Measurements from ENCODE around the gene COX7A1. TPM values are rescaled to one million over a fixed set of nuclear protein-coding genes. Genes with fewer than 3 reads are reported as not detected.
"Not testable (repeated sequence)": the region's sequence is repeated elsewhere in the genome, so short reads cannot be mapped to it uniquely, and the experiment has no call there.

COX7A1 gene
- total RNA-seq, 1 donor from 2014 or later: not detected

GRCh38 chr19:36182612-36183244, 30.5 kb upstream of the COX7A1 start:
- H3K4me3 Mint-ChIP-seq (ENCODE audit: unreplicated experiment): no peak overlapping the region
- H3K36me3 Mint-ChIP-seq (ENCODE audit: low read depth): peaks cover 9% of the 10 kb centered on the region
- H3K27ac Mint-ChIP-seq (ENCODE audit: unreplicated experiment): peak overlapping the region; percentile 89
- peaks cover 13% of the 10 kb centered on the region for H3K4me1 Mint-ChIP-seq (ENCODE audit: low read depth)
- H3K9me3 Mint-ChIP-seq (ENCODE audit: low read depth): no peaks in the 10 kb centered on the region
- H3K27me3 Mint-ChIP-seq (ENCODE audit: low read depth): no peaks in the 10 kb centered on the region
- DNase-seq (ENCODE audit: low spot score): no peak
- no peak for TF ChIP-seq CTCF (IDR thresholded peaks at IDR 0.05)

- not testable (repeated sequence) for H3K4me3 Mint-ChIP-seq (ENCODE audit: unreplicated experiment); H3K27me3 Mint-ChIP-seq (ENCODE audit: low read depth); DNase-seq (ENCODE audit: low spot score); H3K27ac Mint-ChIP-seq (ENCODE audit: unreplicated experiment); H3K36me3 Mint-ChIP-seq (ENCODE audit: low read depth); H3K9me3 Mint-ChIP-seq (ENCODE audit: low read depth)
- peaks cover 21% of the 10 kb centered on the region for H3K4me1 Mint-ChIP-seq (ENCODE audit: low read depth)
These were observed 26.8 kb upstream of the COX7A1 start for GRCh38 chr19:36179077-36179476.

DNA sequence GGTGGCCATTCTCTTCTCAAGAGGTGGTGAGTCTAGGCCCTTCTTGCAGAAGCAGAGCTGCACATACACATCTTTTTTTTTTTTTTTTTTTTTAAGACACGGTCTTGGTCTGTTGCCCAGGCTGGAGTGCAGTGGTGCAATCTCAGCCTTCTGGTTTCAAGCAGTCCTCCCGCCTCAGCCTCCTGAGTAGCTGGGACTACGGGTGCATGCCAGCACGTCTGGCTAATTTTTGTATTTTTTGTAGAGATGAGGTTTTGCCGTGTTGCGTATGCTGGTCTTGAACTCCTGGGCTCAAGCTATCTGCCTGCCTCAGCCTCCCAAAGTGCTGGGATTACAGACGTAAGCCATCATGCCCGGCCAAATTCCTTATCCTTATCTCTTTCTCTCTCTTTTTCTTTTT, 21.6 kb upstream of the COX7A1 start:
- not testable (repeated sequence) for H3K27me3 Mint-ChIP-seq (ENCODE audit: low read depth); H3K9me3 Mint-ChIP-seq (ENCODE audit: low read depth); H3K36me3 Mint-ChIP-seq (ENCODE audit: low read depth); DNase-seq (ENCODE audit: low spot score); H3K4me3 Mint-ChIP-seq (ENCODE audit: unreplicated experiment); H3K27ac Mint-ChIP-seq (ENCODE audit: unreplicated experiment)
- peaks cover 14% of the 10 kb centered on the region for H3K4me1 Mint-ChIP-seq (ENCODE audit: low read depth)

GRCh38 chr19:36172852-36173251, 20.6 kb upstream of the COX7A1 start:
- H3K4me1 Mint-ChIP-seq (ENCODE audit: low read depth): peaks cover 14% of the 10 kb centered on the region
- H3K27ac Mint-ChIP-seq (ENCODE audit: unreplicated experiment): no peak overlapping the region
- no peak for TF ChIP-seq CTCF (IDR thresholded peaks at IDR 0.05)
- H3K27me3 Mint-ChIP-seq (ENCODE audit: low read depth): no peaks in the 10 kb centered on the region
- peaks cover 2% of the 10 kb centered on the region for H3K36me3 Mint-ChIP-seq (ENCODE audit: low read depth)
- H3K4me3 Mint-ChIP-seq (ENCODE audit: unreplicated experiment): no peak overlapping the region
- H3K9me3 Mint-ChIP-seq (ENCODE audit: low read depth): peaks cover 2% of the 10 kb centered on the region
- DNase-seq (ENCODE audit: low spot score): no peak

GRCh38 chr19:36169084-36169760, 17.0 kb upstream of the COX7A1 start:
- Mint-ChIP-seq H3K36me3 (ENCODE audit: low read depth) (peaks cover 2% of the 10 kb centered on the region), H3K9me3 (ENCODE audit: low read depth) (no peaks in the 10 kb centered on the region), H3K4me1 (ENCODE audit: low read depth) (peaks cover 5% of the 10 kb centered on the region), H3K4me3 (ENCODE audit: unreplicated experiment) (no peak overlapping the region), H3K27ac (ENCODE audit: unreplicated experiment) (no peak overlapping the region), H3K27me3 (ENCODE audit: low read depth) (no peaks in the 10 kb centered on the region)
- no peak for TF ChIP-seq CTCF (IDR thresholded peaks at IDR 0.05)
- DNase-seq (ENCODE audit: low spot score): no peak

- TF ChIP-seq CTCF (IDR thresholded peaks at IDR 0.05): no peak
- Mint-ChIP-seq H3K36me3 (ENCODE audit: low read depth) (peaks cover 11% of the 10 kb centered on the region), H3K9me3 (ENCODE audit: low read depth) (no peaks in the 10 kb centered on the region), H3K4me1 (ENCODE audit: low read depth) (no peaks in the 10 kb centered on the region), H3K27me3 (ENCODE audit: low read depth) (no peaks in the 10 kb centered on the region), H3K27ac (ENCODE audit: unreplicated experiment) (no peak overlapping the region), H3K4me3 (ENCODE audit: unreplicated experiment) (no peak overlapping the region)
- DNase-seq (ENCODE audit: low spot score): no peak
These were observed 11.6 kb upstream of the COX7A1 start for GRCh38 chr19:36163813-36164212.
